HEK293 (cell line): ENCODE measurements around the gene RASSF3.

Experiments
- CTCF ChIA-PET: fragments of 350-600 bp; formaldehyde crosslinking; extraction: SDS; loops from one replicate; lab custom pipeline; 2021; ENCODE audit warnings: antibody characterized with exemption; lab: Yijun Ruan, JAX
- POLR2A ChIA-PET: fragments of 300-600 bp; formaldehyde crosslinking; extraction: SDS; loops from one replicate; lab custom pipeline; 2020; ENCODE audit warnings: antibody characterized with exemption, inconsistent platforms; lab: Yijun Ruan, JAX
- H3K27ac ChIP-seq: fragments of 200-500 bp; sonication (Bioruptor generic); 2 replicates; pipeline ENCODE4 v1.5.1; 2014; ENCODE audit warnings: low read depth, low read length, control low read depth, inconsistent platforms; ENCODE audit errors: extremely low read depth
- H3K36me3 ChIP-seq, 2 experiments: fragments of 200-500 bp in 1 of 2; sonication (Bioruptor generic) in 1 of 2; 1 replicate in 1 of 2; 2 replicates in 1 of 2; pipeline ENCODE4 v1.5.1; 2014 to 2017; ENCODE audit warnings: inconsistent platforms in 2 of 2, low read length in 2 of 2; ENCODE audit not compliant: control insufficient read depth in 2 of 2, insufficient read depth in 1 of 2
- H3K4me1 ChIP-seq: fragments of 200-500 bp; sonication (Bioruptor generic); 2 replicates; pipeline ENCODE4 v1.5.1; 2014; ENCODE audit warnings: mild to moderate bottlenecking, low read length, inconsistent platforms; ENCODE audit not compliant: control insufficient read depth, insufficient read depth
- H3K4me3 ChIP-seq: 2 replicates; pipeline ENCODE4 v1.5.1; 2011; ENCODE audit warnings: low read depth, mild to moderate bottlenecking, control low read depth, low read length, moderate library complexity
- H3K9me3 ChIP-seq: fragments of 200-500 bp; sonication (Bioruptor generic); 2 replicates; pipeline ENCODE4 v1.5.1; 2014; ENCODE audit warnings: low read depth, low read length, inconsistent platforms; ENCODE audit not compliant: control insufficient read depth, insufficient read depth
- FEZF1 ChIP-seq: fragments of 450-650 bp; formaldehyde crosslinking; IDR thresholded peaks from 2 replicates; pipeline ENCODE4 v1.5.1; 2016; ENCODE audit warnings: missing biosample characterization, missing genetic modification characterization
- GLI2 ChIP-seq: fragments of 450-650 bp; formaldehyde crosslinking; IDR thresholded peaks from 2 replicates; pipeline ENCODE4; 2017; ENCODE audit warnings: missing biosample characterization, missing genetic modification characterization, low read depth, borderline replicate concordance
- KLF9 ChIP-seq: fragments of 450-650 bp; formaldehyde crosslinking; IDR thresholded peaks from 2 replicates; pipeline ENCODE4 v1.5.1; 2016; ENCODE audit warnings: missing biosample characterization, missing genetic modification characterization, low read depth
- PRDM6 ChIP-seq: fragments of 450-650 bp; formaldehyde crosslinking; IDR thresholded peaks from 2 replicates; pipeline ENCODE4 v1.5.1; 2017; ENCODE audit warnings: missing biosample characterization, missing genetic modification characterization
- SP7 ChIP-seq: fragments of 450-650 bp; formaldehyde crosslinking; IDR thresholded peaks from 2 replicates; pipeline ENCODE4 v1.5.1; 2016; ENCODE audit warnings: missing biosample characterization, missing genetic modification characterization
- TCF7L2 ChIP-seq: IDR thresholded peaks from 2 replicates; pipeline ENCODE4 v1.6.1; 2011; ENCODE audit warnings: low read depth, mild to moderate bottlenecking, inconsistent platforms, low read length, moderate library complexity, borderline replicate concordance
- ZBTB44 ChIP-seq: fragments of 450-650 bp; IDR thresholded peaks from 2 replicates; pipeline ENCODE4 v1.5.1; 2018; ENCODE audit warnings: missing biosample characterization, mild to moderate bottlenecking, missing genetic modification characterization
- ZBTB8A ChIP-seq: fragments of 450-650 bp; formaldehyde crosslinking; IDR thresholded peaks from 2 replicates; pipeline ENCODE4 v1.5.1; 2016; ENCODE audit warnings: missing biosample characterization, missing genetic modification characterization
- ZFHX2 ChIP-seq: fragments of 450-650 bp; formaldehyde crosslinking; conservative IDR thresholded peaks from 2 replicates; pipeline ENCODE4 v1.5.1; 2016; ENCODE audit warnings: missing biosample characterization, missing genetic modification characterization
- ZIC2 ChIP-seq: fragments of 450-650 bp; formaldehyde crosslinking; IDR thresholded peaks from 2 replicates; pipeline ENCODE4 v1.5.1; 2016; ENCODE audit warnings: missing biosample characterization, missing genetic modification characterization
- ZNF175 ChIP-seq: fragments of 450-650 bp; formaldehyde crosslinking; IDR thresholded peaks from 2 replicates; pipeline ENCODE4 v1.5.1; 2016; ENCODE audit warnings: missing biosample characterization, missing genetic modification characterization
- ZNF398 ChIP-seq: fragments of 450-650 bp; formaldehyde crosslinking; IDR thresholded peaks from 2 replicates; pipeline ENCODE4 v1.5.1; 2017; ENCODE audit warnings: missing biosample characterization, missing genetic modification characterization
- ZNF701 ChIP-seq: fragments of 450-650 bp; formaldehyde crosslinking; IDR thresholded peaks from 2 replicates; pipeline ENCODE4 v1.5.1; 2016; ENCODE audit warnings: missing biosample characterization, missing genetic modification characterization
- TF ChIP-seq, protein P1 (sequence below): fragments of 450-650 bp; formaldehyde crosslinking; IDR thresholded peaks from 2 replicates; pipeline ENCODE4 v1.5.1; 2016; ENCODE audit warnings: missing biosample characterization, missing genetic modification characterization

RASSF3 gene

DNA sequence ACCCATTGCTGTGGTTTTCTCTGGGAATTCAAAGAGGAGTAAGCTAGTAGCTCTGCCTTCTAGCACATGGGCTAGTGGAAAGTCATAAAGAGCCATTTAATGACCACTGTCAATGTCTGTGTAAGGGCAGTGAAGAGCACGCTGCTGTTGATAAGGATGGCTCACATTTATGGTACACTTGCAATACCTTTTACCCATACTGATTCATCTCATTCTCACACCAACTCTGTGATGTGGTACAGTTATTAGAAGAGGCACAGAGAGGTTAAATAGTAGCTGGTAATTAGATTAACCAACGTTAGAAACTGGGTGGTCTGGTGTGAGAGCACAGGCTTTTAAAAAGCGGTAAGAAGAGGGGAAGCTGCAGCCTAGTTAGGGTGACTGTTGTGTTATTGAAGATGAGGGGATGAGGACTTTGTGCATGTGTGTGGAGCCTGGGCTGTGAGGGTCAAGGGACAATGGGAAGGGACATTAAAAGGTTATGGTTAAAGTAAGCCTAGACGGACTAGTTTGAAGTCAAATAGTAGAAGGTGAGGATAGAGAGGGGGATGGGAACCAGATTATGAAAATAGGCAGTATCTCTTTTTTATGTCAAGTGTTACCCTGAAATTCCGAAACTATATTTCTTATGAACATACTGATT, 25.2 kb downstream of the RASSF3 start:
- ChIA-PET POLR2A (interaction anchor here (0.7 kb wide), 1 partner anchor 91 kb away, joined by 5 read pairs; no protein-coding TSS in a partner anchor), CTCF (interaction anchor here (1.5 kb wide), 1 partner anchor 16 kb away, joined by 3 read pairs; no protein-coding TSS in a partner anchor)
- Histone ChIP-seq H3K27ac (peak overlapping the region; percentile 47; the same call in 1 of the 2 replicates), H3K36me3 (no peaks in the 10 kb centered on the region), H3K4me1 (peaks cover 16% of the 10 kb centered on the region), H3K9me3 (no peaks in the 10 kb centered on the region), H3K4me3 (no peak overlapping the region)
- peak; percentile 3; the same call in 1 of the 2 replicates for TF ChIP-seq PRDM6
- TF ChIP-seq FEZF1 (tag by site-specific recombination) = peak; percentile 42; the same call in 1 of the 2 replicates
- 0 out of 2 replicates have a peak, but pooled peaks have one; percentile 11 for TF ChIP-seq ZBTB8A (tag by site-specific recombination)
- TF ChIP-seq, protein P1, sequence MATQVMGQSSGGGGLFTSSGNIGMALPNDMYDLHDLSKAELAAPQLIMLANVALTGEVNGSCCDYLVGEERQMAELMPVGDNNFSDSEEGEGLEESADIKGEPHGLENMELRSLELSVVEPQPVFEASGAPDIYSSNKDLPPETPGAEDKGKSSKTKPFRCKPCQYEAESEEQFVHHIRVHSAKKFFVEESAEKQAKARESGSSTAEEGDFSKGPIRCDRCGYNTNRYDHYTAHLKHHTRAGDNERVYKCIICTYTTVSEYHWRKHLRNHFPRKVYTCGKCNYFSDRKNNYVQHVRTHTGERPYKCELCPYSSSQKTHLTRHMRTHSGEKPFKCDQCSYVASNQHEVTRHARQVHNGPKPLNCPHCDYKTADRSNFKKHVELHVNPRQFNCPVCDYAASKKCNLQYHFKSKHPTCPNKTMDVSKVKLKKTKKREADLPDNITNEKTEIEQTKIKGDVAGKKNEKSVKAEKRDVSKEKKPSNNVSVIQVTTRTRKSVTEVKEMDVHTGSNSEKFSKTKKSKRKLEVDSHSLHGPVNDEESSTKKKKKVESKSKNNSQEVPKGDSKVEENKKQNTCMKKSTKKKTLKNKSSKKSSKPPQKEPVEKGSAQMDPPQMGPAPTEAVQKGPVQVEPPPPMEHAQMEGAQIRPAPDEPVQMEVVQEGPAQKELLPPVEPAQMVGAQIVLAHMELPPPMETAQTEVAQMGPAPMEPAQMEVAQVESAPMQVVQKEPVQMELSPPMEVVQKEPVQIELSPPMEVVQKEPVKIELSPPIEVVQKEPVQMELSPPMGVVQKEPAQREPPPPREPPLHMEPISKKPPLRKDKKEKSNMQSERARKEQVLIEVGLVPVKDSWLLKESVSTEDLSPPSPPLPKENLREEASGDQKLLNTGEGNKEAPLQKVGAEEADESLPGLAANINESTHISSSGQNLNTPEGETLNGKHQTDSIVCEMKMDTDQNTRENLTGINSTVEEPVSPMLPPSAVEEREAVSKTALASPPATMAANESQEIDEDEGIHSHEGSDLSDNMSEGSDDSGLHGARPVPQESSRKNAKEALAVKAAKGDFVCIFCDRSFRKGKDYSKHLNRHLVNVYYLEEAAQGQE (tag by site-specific recombination) = no peak
- TF ChIP-seq TCF7L2 = no peak
- TF ChIP-seq ZNF701 (tag by site-specific recombination) = no peak
- peak; percentile 73 for TF ChIP-seq SP7 (tag by site-specific recombination)
- TF ChIP-seq ZFHX2 = no peak
- no peak for TF ChIP-seq ZNF398 (tag by site-specific recombination)
- TF ChIP-seq GLI2 (tag by site-specific recombination) = no peak
- no peak for TF ChIP-seq KLF9
- TF ChIP-seq ZNF175 (tag by site-specific recombination) = no peak

DNA sequence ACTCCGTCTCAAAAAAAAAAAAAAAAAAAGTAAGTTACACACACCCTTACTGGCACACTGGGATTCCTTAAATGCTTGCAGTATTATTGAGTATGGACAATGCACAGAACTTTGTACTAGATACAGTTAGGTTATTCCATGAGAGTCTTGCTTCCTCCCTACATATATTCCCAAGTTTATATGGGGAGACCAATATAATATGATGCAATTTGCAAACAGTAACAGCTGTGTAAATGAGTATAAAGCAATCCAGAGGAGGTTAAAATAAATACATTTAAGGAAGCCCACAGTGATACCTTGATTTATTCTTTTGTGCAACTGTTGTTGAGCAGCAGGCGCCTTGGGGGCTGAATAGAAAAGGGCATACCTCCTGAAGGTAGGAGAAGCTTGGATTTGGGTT, 26.6 kb downstream of the RASSF3 start:
- ChIA-PET POLR2A (interaction anchor here (0.7 kb wide), 1 partner anchor 186 kb away, joined by 10 read pairs; no protein-coding TSS in a partner anchor), CTCF (no interaction called here)
- no peak overlapping the region for H3K27ac ChIP-seq
- peaks cover 16% of the 10 kb centered on the region for H3K4me1 ChIP-seq
- H3K4me3 ChIP-seq = no peak overlapping the region
- H3K9me3 ChIP-seq = no peaks in the 10 kb centered on the region
- TF ChIP-seq ZNF175 (tag by site-specific recombination) (no peak), ZBTB44 (tag by site-specific recombination) (peak; percentile 29; the same call in 1 of the 2 replicates), ZIC2 (tag by site-specific recombination) (0 out of 2 replicates have a peak, but pooled peaks have one; percentile 14)
- no peaks in the 10 kb centered on the region for H3K36me3 ChIP-seq
